Testis (tissue), 2 donors: ENCODE measurements around the gene PPP2R2D.

Source experiments
- POLR2A ChIP-seq: fragments of 450-650 bp; IDR thresholded peaks from one replicate; pipeline ENCODE4 v1.6.1; 2017; ENCODE audit warnings: antibody characterized with exemption, mild to moderate bottlenecking, moderate library complexity
- TF ChIP-seq, protein P1 (sequence below), 3 experiments: fragments of 450-650 bp in 2 of 3; fragments of 200-600 bp in 1 of 3; sonication (generic) in 1 of 3; IDR thresholded peaks; one replicate each; pipeline ENCODE4 v1.5.1; 2016 to 2019; ENCODE audit warnings: antibody characterized with exemption in 3 of 3, mild to moderate bottlenecking in 2 of 3, moderate library complexity in 1 of 3

DNA sequence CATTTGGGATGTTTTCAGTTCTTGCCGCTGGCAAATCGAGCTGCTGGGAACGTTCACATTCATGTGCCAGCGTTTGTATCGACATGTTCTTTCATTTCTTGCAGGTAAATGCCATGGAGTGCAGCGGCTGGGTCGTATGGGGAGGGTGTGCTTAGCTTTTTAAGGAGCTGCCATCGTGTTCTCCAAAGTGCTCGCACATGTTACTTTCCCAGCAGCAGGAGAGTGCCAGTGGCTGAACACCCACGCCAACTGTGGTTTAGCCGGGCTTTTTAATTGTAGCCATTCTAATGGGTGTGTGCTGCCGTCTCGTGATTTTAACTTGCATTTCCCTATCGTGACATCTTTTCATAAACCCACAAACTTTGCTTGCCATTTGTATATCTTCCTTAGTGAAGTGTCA, 92.5 kb downstream of the PPP2R2D start:
- TF ChIP-seq, protein P1, sequence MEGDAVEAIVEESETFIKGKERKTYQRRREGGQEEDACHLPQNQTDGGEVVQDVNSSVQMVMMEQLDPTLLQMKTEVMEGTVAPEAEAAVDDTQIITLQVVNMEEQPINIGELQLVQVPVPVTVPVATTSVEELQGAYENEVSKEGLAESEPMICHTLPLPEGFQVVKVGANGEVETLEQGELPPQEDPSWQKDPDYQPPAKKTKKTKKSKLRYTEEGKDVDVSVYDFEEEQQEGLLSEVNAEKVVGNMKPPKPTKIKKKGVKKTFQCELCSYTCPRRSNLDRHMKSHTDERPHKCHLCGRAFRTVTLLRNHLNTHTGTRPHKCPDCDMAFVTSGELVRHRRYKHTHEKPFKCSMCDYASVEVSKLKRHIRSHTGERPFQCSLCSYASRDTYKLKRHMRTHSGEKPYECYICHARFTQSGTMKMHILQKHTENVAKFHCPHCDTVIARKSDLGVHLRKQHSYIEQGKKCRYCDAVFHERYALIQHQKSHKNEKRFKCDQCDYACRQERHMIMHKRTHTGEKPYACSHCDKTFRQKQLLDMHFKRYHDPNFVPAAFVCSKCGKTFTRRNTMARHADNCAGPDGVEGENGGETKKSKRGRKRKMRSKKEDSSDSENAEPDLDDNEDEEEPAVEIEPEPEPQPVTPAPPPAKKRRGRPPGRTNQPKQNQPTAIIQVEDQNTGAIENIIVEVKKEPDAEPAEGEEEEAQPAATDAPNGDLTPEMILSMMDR (IDR thresholded peaks at IDR 0.05) = no peak
- no peak for TF ChIP-seq POLR2A
